HG03280 (cell line): ENCODE results near the gene NDE1.
"Not testable (repeated sequence)": the region's sequence is repeated elsewhere in the genome, so short reads cannot be mapped to it uniquely, and the experiment has no call there.

ENCODE experiments used
- ATAC-seq: cut with Tn5 transposase; IDR thresholded peaks from one replicate; pipeline ENCODE4 v1.9.1; 2021; ENCODE audit warnings: mild to moderate bottlenecking, moderate library complexity; ENCODE audit not compliant: unreplicated experiment

The NDE1 gene

DNA sequence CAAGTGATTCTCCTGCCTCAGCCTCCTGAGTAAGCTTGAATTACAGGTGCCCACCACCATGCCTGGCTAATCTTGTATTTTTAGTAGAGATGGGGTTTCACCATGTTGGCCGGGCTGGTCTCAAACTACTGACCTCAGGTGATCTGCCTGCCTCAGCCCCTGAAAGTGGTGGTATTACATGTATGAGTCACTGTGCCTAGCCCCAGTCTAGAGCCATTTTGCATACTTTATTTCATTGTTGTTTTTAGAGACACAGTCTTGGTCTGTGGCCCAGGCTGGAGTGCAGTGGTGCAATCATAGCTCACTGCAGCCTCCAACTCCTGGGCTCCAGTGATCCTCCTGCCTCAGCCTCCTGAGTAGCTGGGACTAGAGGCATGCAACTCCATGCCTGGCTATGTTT lies 42.5 kb downstream of the NDE1 start:
- not testable (repeated sequence) for ATAC-seq

DNA sequence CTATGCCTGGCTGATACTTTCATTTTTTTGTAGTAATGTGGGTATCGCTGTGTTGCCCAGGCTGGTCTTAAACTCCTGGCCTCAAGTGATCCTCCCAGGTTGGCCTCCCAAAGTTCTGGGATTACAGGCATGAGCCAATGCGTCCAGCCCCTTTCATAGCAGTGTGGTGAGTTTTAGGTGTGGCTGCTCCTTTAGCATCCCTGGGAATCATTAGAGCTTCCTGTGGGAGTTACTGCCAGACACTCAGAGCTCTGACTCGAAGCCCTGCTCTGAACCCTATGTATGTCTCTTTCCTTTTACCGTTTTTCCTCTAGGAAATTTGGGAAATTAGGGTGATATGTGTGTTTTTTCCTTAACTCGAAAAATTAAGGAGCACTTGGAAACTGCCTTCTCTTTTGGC lies 44.5 kb downstream of the NDE1 start:
- ATAC-seq = no peak

DNA sequence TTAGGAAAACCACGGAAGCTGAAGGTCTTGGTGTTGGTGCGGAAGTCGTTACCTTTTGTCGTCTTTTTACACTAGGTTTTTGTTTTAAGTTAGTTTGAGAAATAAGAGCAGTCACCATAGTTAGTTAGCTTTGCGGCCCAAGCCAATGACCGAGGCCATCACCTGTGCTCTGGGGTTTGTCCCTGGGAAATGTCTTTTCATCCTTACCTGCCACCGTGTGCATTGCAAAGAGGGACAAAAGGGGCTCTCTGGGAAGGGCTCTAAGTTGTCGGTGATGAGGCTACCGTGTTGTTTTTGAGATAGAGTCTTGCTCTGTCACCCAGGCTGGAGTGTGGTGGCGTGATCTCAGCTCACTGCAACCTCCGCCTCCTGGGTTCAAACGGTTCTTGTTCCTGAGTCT lies 49.8 kb downstream of the NDE1 start:
- ATAC-seq = no peak

DNA sequence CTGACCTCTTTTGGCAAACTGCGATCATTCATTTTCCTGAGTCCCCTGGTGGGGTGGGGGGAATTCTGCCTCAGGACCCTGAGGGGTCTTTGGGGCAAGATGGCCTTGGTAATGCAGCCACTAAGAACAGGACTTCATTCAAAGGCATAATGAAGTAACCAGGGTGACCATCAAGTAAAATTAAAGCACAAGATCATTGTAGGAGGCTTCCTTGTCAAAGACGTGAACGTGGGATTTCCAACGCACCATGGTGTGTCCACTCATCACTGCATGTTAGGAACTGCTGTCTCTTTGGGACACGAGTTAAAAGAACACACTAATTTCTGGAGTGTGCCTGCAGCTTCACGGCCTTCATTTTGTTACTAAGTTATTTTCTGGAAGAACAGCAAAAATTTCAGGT lies 51.3 kb downstream of the NDE1 start:
- no peak for ATAC-seq

DNA sequence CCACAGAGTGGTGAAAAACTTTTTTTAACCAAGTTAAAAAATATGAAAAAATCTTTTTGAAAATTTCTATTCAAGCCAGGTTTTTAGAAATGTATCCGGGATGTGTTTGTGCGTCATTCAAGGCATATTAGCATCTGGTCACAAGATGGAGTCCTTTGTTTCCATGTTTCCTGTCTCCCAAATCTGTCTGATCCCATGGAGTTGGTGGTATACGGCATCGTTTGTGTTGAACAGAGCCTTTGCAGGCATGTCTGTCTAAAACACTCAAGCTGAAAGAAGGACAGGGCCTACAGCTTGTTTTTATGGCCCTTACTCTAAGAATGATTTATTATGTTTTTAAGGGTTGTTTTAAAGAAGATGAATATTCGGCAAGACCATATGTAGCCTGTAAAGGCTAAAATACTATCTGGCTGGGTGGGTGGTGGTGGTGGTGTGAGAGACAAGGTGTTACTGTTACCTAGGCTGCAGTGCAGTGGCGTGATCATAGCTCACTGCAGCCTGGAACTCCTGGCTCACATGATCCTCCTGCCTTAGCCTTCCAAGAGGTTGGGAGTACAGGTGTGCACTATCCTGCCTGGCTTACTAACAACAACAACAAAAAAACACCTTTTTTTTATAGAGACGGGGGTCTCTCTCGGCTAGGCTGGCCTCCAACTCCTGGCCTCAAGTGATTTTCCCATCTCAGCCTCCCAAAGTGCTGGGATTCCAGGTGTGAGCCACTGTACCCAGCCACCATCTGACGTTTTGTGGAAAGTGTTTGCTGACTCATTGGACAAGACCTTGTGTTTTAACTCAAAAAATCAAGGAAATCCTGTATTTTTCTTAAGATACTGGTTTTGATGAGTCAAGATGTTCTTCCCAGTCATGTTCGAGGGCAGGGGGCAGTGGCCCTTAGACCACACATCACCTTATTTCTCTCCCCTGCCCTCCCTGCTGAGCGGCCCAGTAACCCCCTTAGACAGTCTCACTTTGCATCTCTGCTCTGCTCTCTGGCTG lies 52.2 kb downstream of the NDE1 start:
- no peak for ATAC-seq

DNA sequence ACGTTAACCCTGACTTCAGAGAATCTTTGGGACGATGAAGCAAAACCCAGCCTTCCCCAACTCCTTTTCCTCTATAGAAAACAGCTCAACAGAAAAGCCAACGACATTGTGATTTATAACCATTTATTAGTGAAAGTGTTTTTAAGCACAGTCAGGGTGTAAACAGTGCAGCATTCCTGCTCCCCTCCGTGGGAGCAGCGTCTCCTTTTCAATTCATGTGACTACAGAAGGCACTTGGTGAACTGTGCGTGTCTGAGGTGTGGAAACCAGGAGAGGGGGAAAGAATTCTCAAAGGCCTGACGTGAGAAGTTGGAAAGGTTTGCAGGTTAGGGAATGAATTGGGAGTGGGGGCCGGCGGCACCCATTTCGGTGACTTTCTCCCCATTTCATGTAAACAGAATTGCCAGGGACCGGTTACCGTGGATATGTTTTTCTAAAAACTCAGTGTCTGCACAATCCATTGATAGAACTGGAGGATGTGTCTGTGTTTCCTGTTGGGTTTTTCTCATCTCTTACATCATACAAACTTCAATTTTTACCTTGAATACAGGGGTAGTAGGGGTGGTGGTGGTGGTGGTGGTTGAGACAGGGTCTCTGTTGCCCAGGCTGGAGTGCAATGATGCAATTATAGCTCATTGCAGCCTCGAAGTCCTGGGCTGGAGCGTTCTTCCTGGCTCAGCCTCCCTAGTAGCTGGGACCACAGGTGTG lies 53.1 kb downstream of the NDE1 start:
- no peak for ATAC-seq

DNA sequence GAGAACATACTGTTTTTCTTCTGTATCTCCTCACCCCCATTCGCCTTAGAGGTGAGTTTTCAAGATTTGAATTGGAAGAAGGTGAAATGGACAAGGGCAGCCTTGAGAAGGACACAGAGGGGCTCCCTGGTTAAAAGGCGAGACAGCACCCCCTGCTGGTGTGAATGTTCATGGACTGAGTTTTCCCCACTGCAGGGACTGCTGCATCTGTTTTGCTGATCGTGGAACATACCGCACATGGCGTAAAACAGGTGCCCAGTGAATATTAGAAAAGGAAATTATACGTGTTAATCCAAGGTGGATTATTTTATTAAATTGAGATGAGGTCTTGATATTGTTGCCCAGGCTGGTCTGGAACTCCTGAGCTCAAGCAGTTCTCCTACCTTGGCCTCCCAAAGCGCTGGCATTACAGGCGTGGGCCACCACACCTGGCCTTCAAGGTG lies 54.5 kb downstream of the NDE1 start:
- no peak for ATAC-seq

DNA sequence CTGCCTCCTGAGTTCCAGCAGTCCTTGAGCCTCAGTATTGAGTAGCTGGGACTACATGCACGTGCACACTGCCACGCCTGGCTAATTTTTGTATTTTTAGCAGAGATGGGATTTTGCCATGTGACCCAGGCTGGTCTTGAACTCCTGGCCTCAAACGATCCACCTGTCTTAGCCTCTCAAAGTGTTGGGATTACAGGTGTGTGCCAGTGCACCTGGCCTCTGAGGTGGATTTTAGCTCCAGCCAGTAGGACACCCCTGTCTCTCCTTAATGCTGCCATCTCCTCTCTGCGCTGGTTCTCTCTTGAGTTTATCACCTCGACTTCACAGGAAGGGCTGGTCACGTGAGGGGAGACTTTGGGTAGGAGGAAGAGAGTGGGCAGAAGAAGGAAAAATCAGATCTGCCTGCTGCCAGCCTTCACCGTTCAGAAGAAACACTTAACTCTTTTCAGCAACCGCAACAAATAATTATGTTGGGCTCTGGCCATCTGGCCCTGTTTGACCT lies 55.1 kb downstream of the NDE1 start:
- ATAC-seq = no peak

DNA sequence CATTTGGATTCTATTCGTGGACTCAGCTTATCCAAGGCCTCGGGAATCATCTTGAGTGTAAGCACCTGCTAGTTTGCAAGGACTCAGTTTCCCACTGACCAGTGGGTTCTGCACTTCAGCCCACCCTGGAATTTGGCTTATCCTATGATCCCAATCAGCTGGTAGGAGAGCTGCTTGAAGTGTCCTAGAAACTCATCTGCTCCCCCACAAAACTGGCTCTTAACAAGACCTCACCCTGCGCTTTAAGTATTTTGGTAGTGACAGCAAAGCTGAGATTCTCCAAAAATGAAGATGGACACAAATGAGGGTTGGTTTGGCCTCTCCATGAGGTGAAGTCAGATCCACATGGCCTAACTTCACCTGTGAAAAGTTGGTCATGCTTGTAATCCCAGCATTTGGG lies 57.3 kb downstream of the NDE1 start:
- ATAC-seq = no peak

DNA sequence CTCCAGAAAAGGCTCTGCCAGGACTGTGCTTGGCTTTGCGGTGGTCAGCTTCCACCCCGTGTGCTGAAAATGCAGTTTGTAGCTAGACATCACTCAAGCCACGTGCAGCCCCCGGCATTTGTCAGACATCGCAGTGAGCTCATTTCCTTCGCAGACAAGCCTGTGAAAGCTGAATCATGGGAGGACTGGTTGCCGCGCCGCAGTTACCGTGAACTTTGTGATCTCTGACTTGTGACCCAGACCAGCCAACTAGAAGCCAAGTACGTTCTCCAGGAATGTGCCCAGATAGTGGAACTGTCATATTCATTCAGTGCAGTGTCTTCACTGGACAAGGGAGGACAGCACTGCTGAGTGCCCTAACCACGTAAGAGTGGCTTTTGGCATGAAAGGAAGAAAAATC lies 58.1 kb downstream of the NDE1 start:
- no peak for ATAC-seq

DNA sequence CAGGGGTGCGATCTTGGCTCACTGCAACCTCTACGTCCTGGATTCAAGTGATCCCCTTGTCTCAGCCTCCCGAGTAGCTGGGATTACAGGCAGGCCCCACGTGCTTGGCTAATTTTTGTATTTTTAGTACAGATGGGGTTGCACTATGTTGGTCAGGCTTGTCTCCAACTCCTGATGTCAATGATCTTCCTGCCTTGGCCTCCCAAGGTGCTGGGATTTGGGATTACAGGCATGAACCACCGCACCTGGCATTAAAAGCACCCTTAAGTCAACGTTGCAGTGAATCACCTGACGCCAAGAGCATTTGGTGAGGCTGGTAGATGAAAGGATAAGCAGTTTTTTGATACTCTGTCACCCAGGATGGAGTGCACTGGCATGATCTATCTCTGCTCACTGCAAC lies 59.0 kb downstream of the NDE1 start:
- no peak for ATAC-seq

DNA sequence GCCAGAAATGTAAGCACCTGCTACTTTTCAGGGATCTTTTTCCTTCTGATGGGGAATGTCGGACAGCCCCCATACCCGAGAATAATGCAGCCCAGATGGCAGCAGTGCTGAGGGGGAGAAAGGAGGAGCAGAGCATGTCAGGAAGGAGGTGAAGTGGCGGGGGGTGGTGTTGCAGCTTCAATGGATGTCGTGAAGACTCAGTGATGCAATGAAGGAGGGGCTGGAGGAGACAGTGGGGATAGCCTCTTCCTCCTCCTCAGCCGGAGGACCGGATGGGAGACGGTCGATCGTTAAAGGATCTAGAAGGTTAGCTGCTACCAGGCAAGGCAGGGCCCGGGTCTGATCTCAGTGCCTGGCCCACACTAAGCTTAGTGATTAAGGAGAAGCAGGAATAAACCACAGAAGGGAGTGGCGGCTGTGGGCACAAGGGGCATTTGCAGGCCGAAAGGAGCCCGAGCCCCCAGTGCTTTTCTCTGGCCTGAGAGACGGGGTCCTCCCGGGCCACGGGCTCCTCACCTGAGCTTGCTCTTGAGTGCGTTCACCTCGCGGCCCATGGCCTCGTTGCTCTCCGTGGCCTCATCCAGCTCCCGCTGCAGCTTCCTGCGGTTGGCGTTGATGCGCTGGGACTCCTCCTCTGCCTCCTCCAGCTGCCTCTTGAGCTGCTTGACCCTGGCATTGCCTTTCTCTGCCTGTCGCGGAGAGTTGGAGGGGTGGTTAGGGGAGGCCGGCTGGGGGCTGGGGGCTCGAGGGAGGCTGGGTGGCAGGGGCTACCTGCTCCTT lies 64.5 kb downstream of the NDE1 start:
- ATAC-seq = no peak

DNA sequence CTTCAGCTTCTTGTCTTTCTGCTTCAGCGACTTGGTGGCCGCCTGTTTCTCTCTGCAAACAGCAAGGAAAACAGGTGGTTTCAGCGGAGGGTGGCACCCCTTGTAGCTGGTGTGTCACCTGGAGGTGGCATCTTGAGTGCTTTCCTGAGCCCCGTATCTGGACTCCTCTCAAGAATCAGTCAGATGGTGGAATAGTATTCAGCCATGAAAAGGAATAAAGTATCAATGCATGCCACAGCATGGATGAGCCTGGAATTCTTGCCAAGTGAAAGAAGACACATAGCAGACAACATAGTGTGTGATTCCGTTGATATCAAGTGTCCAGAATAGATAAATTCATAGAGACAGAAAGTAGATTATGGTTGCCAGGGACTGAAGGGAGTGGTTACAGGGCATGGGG lies 65.2 kb downstream of the NDE1 start:
- no peak for ATAC-seq

DNA sequence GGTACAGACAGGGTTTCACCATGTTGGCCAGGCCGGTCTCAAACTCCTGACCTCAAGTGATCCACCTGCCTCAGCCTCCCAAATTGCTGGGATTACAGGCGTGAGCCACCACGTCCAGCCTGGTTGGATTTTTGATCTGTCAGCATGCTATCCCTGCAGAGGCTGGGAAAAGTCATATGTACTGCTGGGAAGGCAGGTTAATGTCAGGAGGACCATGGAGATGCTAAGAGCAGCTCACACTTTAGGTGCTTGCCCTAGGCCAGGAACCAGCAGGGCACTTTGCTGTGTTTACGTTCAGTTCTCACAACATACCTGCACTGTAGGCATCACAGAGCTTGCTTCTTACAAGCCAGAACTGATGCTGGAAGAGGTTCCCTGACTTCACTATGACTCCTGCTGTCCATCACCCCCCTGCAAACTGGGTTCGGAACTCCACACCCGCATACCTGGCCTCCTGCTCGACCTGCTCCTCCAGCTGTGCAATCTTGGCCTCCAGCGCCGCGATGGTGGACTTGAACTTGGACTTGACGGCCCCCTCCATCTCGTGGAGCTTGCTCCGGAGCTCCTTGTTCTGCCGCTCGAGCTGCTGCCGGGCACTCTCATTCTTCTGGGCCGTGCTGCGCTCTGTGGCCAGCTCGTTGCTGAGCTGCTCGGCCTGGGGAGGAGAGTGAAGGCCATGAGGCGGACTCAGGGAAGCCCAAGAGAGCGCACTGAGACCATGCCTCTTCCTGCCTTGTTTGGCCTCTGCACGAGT lies 66.8 kb downstream of the NDE1 start:
- no peak for ATAC-seq

DNA sequence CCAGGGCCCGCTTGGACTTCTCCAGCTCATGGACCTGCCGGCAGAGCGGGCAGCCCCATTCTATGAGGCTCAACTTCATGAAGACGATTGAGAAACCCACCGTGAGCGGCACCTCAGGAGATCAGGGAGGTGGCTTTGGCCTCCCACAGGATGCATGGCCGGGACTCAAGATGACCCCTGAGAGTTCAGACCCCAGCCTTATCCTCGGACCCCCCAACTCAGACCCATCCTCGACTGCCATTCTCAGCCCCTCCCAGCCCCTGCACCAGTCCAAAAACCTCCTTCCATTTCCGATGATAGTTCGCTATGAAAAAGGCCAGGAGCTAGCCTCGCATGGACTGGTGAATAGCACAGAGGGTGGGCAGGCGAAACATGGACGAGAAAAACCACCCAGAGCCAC lies 71.0 kb downstream of the NDE1 start:
- ATAC-seq = no peak

DNA sequence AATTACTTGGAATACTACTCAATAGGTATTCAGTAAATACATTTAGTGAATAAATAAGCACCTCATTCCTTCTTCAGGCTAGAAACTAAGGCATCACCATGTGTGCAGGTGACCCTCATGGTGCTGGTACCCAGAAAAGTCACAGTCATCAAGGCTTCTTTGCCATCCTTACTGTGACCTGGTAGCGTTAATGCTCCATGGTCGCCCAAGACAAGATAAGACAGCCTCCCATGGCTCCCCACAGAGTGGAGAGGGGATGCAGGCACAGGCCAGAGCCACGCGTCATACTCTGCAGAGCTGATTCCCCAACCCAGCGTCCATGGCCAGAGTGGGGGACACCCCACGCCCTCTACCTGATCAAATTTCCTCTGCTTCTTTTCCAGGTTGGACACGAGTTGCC lies 73.8 kb downstream of the NDE1 start:
- no peak for ATAC-seq

DNA sequence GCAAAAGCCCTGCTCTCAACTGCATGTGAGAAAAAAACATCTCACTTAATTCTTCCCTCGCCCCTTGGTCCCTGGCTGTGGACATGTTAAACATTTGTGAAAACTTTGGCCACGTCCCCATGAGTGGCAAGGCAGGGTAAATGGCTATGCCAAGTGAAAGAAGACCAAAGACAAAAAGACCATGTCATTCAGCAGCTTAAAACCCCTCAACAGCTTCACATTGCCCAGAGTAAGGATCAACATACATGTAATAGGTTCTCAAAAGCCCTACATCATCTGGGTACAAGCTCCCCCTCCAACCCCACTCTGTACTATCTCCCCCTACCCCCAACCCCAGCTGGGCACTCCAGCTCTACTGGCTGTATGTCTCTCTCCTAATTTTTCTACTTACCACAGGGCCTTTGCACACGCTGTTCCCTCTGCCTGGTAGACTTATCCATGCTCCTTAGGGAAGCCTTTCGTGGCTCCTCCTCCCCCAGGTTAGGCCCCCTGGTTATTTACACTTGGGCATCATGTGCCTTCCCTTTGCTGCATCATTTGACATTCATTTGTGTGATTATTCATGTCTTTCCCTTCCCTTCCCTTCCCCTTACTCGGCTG lies 75.7 kb downstream of the NDE1 start:
- ATAC-seq = no peak

DNA sequence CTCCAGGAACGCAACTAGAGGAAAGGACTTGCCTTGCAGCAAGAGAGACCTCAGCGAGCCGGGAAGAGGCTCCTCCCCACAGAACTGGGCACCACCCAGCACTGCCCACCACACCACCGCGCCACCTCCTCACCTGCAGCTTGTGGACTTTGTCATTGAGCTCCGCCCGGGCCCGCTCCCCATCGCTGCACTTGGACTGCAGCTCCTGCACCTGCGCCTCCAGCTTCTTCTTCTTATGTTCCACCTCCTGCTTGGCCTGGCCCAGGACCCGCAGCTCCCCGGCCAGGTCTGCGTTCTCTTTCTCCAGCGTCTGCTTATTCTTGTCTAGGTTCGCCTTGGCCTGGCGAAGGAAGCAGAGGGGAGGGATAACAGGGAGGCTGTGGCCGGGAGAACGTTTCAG lies 76.7 kb downstream of the NDE1 start:
- ATAC-seq = no peak

DNA sequence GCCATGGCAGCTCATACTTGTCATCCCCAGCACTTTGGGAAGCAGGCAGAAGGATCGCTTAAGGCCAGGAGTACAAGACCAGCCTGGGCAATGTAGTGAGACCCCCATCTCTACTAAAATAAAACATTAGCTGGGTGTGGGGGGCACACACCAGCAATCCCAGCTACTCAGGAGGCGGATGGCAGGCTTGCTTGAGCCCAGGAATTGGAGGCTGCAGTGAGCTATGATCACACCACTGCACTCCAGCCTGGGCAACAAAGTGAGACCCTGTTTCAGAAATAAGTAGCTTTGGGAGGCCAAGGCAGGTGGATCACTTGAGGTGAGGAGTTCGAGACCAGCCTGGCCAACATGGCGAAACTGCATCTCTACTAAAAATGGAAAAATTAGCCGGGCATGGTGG lies 77.7 kb downstream of the NDE1 start:
- ATAC-seq = not testable (repeated sequence)

DNA sequence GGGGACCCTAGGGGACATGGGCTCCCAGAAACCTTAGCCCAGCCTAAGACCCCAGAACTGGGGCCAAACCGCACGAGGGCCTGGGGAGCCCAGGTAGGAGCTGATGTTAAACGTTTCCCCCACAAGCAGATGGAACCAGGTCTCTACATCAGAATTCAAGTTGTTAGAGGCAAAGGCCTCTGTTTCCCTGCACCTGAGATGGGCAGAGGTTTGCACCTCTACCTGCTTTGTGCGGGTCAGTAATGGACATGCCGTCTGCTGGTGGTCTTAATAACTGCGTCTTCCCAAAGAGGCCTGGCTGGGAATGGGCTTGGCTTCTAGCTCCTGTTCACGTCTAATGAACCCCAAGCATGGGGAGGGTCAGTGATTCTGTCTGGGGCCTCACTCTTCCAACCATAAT lies 79.1 kb downstream of the NDE1 start:
- ATAC-seq = no peak
